A549 treated with CpdA at 1 μM for 4 hours (cell line): ENCODE results near the gene CCDC158. TPM values are rescaled to one million over a fixed set of nuclear protein-coding genes. Genes with fewer than 3 reads are reported as not detected.

Source experiments
- total RNA-seq: library from RNA; stranded (reverse); fragments of 200-300 nt; extraction: Qiagen RNA extraction; gene quantifications from 5 replicates; pipeline ENCODE4 v1.2.3, GENCODE V29; 2022; ENCODE audit warnings: low read depth

Gene CCDC158
- total RNA-seq = not detected in 5 replicates

GRCh38 chr4:76420762-76421581 is at the start of gene CCDC158:
TSS of gene CCDC158 (minus strand) at chr4:76421141. CDS start at chr4:76403207, 17,934 bp downstream.

GRCh38 chr4:76434901-76435527 is 14.1 kb upstream of the CCDC158 start, which contains the start of gene SHROOM3:
TSS of gene SHROOM3 (plus strand) at chr4:76435229. CDS start at chr4:76436053, 824 bp downstream.

GRCh38 chr4:76305971-76306881 is 114.7 kb downstream of the CCDC158 start, which contains the start of gene STBD1:
TSS of gene STBD1 (plus strand) at chr4:76306733. CDS start at chr4:76306770, 37 bp downstream.

Other genes with a start within 250 kb of the CCDC158 start
- gene SCARB2, start 207.3 kb downstream of the CCDC158 start, total RNA-seq = 40.6 to 57.3 TPM (median 53.1 TPM) in 5 replicates
- gene FAM47E, start 169.4 kb downstream of the CCDC158 start, total RNA-seq = 0.08 to 0.23 TPM (median 0.08 TPM) in 3 of 5 replicates, not detected in the others
- 5.7 to 7.3 TPM (median 6.6 TPM) in 5 replicates for gene STBD1, start 114.4 kb downstream of the CCDC158 start, total RNA-seq
- gene SHROOM3, start 14.1 kb upstream of the CCDC158 start, total RNA-seq = 2.9 to 4.5 TPM (median 4.4 TPM) in 5 replicates